Cardiac septum (tissue), 1 donor: ENCODE results near the gene CHN2. TPM values are rescaled to one million over a fixed set of nuclear protein-coding genes. Genes with fewer than 3 reads are reported as not detected.

ENCODE experiments used
- DNase-seq: peaks from one replicate; pipeline ENCODE4 v3.0.0-alpha.2; 2020; ENCODE audit warnings: low spot score
- intact Hi-C: fragments of 100-400 bp; cut with DNase I; formaldehyde crosslinking; loops from one replicate; pipeline ENCODE4 v1.14.0; 2022
- total RNA-seq: library from RNA; stranded (reverse); fragmentation: NEBNext Ultra II Directional; extraction: Animal tissue kit (Norgen Biotek cat#: 25700); gene quantifications from one replicate; pipeline ENCODE4 v1.2.1, GENCODE V29; 2021
- donor health status: DM: no; HTN: no; CAD: no.

The CHN2 gene
- total RNA-seq, 1 donor from 2014 or later, result 33.6 TPM

DNA sequence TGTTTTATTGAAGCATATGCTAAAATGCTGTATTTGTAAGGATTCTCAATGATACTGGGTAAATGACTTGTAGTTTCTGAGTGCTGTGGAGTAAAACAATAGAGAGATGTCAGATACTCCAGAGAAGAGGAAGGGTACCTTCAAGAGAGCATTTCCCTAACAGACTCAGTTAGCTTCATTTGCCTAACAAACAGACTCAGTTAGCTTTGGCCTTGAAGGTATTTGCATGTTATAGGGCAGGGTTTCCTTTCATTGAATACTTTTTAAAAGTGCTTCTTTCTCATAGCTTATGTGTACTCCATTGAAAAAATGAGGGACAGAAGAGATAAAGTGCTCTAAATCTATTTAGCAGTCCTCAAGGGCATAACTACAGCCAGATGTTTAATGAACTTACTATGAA, 101.8 kb downstream of the CHN2 start:
- no peak for DNase-seq
- intact Hi-C loops, result no loop called here

DNA sequence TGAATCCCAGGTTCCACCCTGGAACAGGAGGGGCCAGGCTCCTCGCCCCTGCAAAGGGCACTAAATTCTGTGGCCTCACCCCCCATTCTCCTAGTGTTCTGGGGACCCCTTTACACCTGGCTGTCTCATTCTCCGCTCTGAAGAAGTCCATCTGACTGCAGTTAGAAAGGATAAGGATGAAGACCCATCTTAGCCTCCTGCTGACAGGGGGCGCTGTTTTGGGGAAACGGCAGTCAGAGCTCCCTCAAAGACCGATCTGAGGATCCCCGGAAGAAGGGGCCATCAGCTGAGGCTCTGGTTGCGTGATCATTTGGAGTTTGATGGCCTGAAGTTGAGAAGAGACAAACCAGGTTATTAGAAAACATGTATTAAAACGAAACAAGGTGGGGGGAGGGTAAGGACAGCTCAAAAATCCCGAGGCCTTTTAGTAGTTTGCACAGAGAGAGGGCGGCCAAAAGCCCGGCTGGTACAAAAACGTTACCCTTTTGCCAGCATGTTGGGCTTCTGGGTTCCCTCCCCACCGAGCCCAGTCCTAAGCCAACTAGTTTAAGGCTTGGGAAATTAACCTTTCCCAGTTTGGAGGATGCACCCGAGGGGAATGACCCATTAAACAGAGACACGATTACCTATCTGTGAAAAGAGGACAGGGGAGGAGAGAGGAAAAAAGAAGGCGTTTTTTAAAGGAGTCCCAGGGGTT, 102.8 kb downstream of the CHN2 start:
- intact Hi-C loops, result no loop called here
- no peak for DNase-seq

DNA sequence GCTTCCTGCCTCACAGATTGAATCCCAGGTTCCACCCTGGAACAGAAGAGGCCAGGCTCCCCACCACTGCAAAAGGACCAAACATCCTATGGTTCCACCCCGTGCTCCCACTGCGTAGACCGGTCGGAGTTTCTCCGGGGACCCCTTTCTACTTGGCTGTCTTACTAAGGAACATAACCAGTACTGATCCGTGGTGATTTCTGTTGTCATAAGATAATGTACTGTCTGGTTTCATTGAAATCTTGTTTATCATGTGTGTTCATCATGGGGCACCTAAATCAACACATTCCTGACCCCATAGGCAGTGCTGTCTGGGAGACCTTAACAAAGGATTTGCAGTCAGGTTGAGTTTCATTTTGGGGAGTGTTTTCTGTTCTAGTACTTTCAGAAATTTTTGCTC, 104.5 kb downstream of the CHN2 start:
- DNase-seq, result no peak
- intact Hi-C loops, result no loop called here

DNA sequence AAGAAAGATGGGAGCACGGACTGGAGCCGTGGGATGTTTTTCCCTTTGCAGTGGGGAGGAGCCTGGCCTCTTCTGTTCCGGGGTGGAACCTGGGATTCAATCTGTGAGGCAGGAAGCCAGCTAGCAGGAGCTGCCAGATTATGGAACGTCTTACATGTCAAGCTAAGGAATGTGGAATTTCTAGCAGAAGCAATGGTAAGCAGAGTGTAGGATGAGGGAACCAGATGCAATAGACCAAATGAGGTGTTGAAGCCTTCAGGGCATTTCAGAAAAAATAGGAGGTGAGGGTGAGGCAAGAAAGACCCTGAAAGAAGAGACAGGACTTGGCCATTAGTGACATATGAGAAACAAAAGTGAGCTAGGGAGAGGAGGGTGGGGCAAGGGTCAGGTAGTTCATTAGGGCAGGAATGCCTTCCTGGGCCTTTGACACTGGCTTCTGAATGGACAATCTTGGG, 105.5 kb downstream of the CHN2 start:
- DNase-seq, result no peak
- intact Hi-C loops, result no loop called here

DNA sequence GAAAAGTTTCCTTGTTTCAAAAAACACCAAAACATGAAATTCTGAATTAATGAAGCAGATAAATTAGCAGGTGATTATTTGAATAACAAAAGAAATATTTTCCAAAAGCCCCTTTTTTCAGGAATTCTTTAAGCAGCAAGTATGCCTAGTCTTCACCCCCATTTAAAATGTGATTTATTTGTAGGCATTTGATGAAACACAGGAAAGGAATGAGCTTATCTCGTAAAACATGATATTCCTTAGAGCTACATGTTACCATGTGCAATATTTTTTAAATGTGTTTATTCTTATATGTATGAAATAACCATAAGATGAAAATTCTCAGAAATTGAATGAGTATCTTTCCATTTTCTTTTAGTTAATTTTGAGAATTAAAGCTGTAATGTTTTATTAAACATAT, 106.1 kb downstream of the CHN2 start:
- DNase-seq, result no peak
- intact Hi-C loops, result no loop called here

DNA sequence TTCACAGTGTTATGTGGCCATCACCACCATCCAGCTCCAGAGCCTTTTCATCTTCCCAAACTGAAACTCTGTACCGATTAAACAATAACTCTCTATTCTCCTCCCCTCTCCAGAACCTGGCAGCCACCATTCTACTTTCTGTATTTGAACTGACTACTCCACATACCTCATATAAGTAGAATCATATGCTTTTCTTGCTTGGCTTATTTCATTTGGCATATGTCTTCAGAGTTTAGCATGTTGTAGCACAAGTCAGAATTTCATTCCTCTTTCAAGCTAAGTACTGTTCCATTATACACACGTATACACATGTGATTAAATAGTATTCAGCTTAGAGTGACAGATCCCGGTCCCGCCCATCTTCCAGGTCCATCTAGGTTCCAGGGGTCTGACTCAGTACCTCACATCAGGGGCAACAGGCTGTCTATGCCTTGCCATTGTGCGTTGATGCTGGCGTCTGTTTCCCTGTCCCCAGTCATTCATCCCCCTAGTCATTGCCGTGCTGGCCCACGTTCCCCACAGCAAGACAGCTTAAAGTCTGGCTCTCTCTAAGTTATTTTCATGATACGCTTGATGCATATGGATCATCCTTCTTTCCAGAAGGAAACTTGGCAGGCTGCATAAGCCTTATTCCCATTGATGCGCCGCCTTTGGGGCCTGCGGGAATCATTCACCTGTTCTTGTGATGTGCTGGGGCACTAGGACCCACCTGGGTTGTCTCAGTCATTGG, 108.3 kb downstream of the CHN2 start:
- no peak for DNase-seq
- intact Hi-C loops, result no loop called here

DNA sequence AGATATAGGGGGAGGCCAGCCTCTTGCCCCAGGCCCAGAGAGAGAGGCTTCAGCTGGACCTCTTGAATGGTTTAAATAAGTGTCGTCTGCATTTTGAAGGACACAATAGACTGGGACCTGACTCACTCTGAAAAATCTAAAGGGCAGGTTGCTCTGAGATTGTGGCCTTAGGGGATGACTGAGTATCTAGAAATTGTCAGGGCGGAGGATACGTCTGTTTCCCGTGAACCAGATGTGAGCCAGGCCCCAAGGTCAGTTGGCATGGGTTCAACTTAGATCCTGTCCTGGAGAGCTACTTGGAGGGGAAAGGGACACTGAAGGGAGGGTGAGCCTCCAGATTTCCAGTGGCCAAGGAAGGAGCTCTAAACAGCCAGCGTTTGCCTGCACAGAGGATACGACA, 110.2 kb downstream of the CHN2 start:
- DNase-seq, result no peak
- intact Hi-C loops, result no loop called here

DNA sequence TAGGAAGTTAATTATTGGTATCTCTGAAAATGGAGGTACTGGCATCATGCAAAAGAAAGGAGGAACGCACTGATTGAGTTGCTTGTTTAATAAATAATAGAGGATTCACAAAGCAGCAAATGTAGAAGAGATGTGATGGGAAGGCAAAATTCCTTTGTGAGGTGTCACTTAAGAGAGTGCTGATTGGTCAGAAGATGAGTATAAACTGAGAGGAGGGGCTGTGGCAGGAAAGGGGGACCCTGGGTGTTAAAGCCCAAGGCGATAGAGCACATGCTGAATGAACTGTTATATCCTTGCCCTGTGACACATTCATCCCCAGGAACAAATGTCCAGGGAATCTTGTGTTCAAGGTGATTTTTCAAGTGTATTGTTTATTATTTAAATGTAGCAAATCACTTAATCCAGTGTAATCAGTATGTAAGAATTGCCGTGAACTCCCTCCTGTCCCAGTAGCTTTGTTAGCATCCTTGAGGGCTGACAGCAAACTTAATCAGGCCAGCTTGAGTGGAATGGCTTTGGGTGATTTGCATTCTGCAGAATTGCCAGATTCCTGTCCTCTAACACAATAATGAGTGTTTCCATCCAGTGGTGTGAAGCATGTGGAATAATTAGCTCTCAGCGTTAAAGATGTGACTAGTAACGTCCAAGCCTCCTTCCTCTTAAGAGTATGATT, 111.9 kb downstream of the CHN2 start:
- intact Hi-C loops, result no loop called here
- no peak for DNase-seq

DNA sequence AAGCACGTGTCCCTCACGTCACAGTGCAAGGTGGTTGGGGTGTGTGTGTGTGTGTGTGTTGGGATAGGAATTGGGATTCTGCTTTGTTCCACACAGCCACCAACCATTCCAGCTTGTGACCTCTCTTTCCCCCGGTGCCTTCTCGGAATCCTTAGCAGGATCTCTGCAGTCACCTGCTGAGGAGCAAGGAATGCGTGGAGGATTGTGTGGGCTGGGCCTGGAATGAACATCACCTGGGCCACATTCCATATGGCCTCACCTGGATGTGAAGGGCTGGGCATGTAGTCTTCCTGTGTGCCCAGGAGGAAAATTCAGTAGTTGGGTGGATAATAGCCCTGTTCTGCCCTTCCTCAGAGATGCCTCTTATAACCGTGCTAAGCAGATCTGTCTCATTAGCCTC, 113.8 kb downstream of the CHN2 start:
- DNase-seq, result no peak
- intact Hi-C loops, result no loop called here

DNA sequence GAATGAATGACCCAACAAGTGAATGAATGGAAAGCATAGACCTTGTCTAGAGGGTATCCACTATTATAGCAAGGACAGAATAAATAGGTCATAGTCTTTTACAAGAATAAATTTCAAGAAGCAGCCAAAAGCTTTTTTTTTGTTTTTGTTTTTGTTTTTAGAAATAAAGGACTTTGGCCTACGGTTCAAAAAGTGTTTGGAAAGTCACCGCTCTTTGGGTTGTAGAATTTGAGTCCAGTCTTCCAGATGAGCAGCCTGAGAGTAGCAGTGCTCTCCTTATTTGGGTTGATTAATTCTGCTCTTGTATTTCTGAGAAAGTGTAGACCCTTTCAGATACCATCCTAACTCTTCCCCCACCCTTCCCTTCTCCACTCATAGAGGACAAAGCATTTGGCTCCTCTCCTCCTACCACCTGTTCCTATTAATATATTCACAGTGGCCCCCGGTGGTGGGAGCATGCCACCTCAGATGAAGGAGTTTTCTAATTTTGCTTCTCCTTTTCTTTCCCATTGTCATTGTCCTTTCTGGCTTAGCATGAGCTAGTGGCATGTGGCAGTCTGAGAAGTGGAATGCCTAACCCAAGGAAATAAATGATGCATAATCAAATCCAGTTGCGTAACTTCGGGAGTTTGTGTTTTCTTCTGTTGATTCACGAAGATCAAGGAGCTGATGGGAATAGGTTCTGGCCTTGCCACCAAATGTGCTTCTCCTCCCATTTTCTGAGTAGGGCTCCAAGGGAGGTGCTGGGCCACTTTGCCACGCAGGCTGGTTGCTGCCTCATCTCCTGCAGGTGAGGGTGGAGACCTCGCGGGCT, 114.7 kb downstream of the CHN2 start:
- intact Hi-C loops, result no loop called here
- DNase-seq, result no peak

DNA sequence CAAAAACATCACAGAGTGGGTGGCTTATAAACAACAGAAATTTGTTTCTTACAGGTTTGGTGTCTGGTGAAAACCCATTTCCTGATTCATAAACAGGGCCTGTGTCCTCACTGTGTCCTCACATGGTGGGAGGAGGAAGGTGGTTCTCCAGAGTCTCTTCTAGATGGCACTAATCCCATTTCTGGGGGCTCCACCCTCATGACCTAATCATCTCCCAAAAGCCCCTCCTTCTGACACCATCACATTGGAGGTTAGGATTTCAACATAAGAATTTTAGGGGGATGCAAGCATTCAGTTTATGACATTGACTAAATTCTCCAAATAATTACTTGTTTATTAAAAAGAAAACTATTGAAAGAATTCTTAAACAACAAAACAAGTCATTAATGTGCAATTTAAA, 116.0 kb downstream of the CHN2 start:
- intact Hi-C loops, result no loop called here
- no peak for DNase-seq

DNA sequence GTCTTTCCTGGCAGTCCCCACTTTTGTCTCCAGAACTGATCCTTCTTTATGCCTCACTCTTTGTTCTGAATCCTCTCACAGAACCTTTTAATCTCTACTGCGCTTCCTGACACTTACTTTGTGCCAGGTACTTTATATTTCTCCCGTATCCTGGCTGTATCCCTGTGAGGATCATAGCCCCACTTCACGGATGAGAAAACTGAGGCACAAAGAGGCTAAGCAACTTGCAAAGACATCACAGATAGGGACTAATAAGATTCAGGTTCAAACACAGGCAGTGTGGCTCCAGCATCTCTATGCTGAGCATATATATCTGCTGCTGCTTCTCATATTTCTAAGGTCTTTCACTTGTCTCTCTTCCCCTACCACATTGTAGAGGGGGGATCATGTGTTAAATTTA, 116.7 kb downstream of the CHN2 start:
- DNase-seq, result no peak
- intact Hi-C loops, result no loop called here

DNA sequence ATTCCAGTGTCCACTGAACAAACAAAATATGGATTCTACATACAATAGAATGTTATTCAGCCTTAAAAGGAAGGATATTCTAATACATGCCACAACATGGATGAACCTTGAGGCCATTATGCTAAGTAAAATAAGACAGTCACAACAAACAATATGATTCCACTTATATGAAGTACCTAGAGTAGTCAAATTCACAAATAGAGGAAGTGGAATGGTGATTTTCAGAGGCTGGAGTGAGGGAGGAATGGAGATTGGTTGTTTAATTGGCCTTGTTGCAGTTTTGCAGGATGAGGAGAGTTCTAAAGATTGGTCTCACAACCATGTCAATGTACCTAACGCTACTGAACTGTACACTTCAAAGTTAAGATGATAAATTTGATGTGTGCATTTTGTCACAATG, 119.6 kb downstream of the CHN2 start:
- intact Hi-C loops, result no loop called here
- DNase-seq, result no peak

DNA sequence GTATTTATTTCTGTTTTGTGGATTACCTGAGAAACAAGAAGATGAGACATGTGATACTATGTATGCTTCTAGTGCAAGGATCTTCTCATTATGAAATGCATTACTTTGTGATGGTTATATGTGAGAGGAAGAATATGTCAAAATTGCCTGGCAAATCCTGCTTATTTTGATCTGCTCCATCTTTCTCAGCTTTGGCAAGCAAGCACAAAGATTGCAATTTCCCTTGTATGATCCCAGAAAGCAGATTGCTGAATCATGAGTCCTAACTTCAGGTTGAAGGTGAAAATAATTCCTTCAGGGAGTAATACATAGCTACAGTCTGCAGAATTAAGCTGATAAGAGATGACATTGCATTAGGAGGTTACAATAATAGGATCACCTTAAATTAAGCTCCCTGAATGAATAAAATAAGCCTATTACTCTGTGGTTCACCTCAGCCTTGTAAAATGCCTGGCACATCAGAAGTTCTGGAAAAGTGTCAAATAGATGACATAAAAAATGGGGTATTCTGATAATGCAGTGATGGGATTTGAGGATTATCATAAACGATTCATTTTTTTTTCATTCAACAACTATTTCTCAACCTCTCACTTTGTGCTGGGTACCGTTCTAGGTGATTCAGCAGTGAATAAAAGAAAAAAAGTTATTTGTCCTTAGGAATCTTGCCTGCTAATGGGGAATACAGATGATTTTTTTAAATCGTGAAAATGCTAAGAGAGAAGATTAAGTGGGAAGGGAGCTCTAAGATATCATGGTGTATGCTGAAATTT, 120.7 kb downstream of the CHN2 start:
- no peak for DNase-seq
- intact Hi-C loops, result no loop called here

DNA sequence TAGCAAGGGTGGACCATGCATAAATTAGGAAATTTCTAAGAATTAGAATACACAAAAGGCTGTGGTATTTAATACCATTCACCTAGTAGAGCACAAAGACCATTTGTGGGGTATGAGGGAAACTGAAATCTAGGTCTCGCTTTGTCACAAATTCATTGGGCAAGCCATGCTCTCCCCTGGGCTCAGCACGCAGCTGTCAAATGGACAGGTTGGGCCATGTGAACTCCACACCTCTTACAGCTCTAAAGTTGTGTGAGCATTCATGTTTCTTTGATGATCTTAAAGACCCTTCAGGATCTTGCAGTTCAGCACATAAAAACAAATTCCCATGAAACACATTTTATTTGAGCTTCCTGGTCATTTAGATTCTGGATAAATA, 121.3 kb downstream of the CHN2 start:
- intact Hi-C loops, result no loop called here
- no peak for DNase-seq

DNA sequence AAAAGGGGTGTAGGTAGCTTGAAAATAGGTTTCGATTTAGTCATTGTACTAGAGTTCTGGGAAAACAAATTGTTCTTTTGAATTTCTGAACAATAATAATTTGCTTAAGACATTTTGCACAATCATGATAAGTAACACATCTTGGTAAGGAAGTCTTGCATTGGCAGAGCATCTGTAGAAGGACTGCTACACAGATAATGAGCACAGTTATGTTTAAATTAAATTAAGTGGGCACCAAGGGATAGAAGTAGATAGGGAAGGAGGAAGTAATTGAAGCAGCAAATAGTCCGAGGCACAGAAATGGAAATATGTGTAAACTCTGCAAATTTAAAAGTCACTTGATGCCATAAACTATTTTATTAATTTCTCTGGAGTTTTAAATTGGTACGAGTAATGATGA, 122.4 kb downstream of the CHN2 start:
- no peak for DNase-seq
- intact Hi-C loops, result no loop called here

DNA sequence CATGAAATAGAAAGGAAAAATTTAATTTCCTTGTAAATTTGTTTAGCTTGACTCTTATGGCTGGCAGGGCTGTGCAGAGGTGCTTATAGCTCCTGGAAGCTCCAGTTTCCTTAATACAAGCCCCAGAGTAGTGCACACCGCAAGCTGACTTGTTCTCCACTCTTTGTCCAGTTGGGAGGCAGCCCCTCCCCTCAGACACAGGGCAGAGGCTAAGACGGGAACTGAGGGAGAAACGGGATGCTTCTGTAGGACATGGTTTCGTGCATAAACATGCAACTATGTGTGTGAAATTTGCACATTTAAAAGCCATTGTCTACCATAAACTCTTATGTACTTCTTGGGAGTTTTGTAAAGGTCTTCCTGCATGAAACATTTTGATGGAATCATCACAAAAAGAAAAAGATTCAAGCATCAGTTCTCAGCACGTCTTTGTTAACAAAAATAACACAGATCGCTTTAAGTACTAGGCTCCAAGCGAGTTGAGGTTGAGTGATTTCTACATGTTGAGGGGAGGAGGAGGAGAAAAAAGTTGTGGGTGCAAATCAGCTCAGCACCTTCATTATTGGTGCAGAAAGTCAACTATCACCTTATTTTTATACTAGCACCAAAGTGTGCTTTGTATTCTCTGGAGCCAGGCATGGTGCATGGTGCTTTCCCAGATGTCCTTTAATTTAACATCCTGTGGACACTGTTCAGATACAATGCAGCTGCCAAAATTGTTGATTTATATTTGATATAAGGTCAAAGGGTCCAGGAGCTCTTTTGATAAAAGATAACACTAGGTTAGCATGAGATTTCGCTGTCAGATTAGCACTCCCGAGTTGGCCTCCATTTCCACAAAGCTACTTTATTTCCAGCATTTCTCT, 124.5 kb downstream of the CHN2 start:
- no peak for DNase-seq
- intact Hi-C loops, result no loop called here

DNA sequence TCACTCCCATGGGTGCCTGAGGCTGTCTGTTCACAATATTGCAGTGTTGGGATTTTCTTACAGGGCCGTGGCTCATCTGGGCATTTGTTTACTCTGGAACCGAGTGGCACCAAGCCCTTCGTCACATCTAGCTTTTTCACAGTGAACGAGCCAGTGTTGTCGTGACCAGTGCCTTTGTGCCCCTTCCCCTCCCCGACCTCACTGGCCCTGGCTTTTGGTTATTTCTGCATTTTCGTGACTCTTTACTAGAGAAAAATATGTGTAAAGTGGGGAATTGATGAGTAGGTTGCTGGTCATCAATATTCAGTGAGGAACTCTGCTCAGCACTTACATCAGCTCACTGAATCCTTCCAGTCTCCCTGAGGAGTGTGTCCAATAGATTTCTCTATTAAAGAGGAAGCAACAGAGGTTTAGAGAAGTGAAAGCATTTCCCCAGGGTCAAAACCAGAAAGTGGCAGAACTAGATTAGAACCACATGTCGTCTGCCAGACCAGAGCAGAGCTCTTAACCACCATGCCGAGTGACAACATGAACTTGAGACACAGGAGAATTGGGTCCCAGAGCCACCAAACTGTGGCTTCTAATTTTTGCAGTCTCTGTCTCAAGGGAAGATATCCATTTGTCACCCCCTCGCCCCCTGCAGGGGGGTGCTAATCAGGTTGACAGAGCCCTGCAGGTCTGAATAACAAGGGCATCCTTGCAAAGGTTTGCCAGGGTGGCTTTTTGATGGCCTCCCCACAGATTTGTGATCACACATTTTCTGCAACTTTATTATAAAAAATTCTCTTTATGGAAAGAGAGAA, 125.3 kb downstream of the CHN2 start:
- intact Hi-C loops, result no loop called here
- no peak for DNase-seq
